Neural cell (in vitro differentiated cells): ENCODE measurements around the gene TMEM201. TPM values are rescaled to one million over a fixed set of nuclear protein-coding genes. Genes with fewer than 3 reads are reported as not detected.

Source experiments
- H2AFZ ChIP-seq: fragments of 200-600, 300-800 bp; sonication (generic), shearing (Covaris generic); 2 replicates; pipeline ENCODE4 v1.6.0; 2014; ENCODE audit warnings: low read depth, mild to moderate bottlenecking, antibody characterized with exemption, low read length, moderate library complexity
- H3F3A ChIP-seq: fragments of 200-600 bp; shearing (Covaris generic); 2 replicates; pipeline ENCODE4 v1.6.1; 2016; ENCODE audit warnings: mild to moderate bottlenecking, moderate library complexity, mixed read lengths, antibody characterized with exemption, low read length; ENCODE audit not compliant: insufficient read depth, poor library complexity, severe bottlenecking
- H3K27ac ChIP-seq: fragments of 200-600, 300-800 bp; sonication (generic), shearing (Covaris generic); 2 replicates; pipeline ENCODE4 v1.5.1; 2014; ENCODE audit warnings: mild to moderate bottlenecking, low read length, moderate library complexity
- H3K27me3 ChIP-seq: fragments of 300-800, 200-600 bp; sonication (generic), shearing (Covaris generic); 2 replicates; pipeline ENCODE4 v1.6.0; 2014; ENCODE audit warnings: mild to moderate bottlenecking, low read depth, low read length, moderate library complexity; ENCODE audit not compliant: insufficient read depth
- H3K36me3 ChIP-seq: fragments of 300-800, 200-600 bp; sonication (generic), shearing (Covaris generic); 2 replicates; pipeline ENCODE4 v1.5.1; 2014; ENCODE audit warnings: mild to moderate bottlenecking, antibody characterized with exemption, low read length, moderate library complexity; ENCODE audit not compliant: insufficient read depth
- H3K4me2 ChIP-seq: fragments of 300-800, 200-600 bp; sonication (generic), shearing (Covaris generic); 2 replicates; pipeline ENCODE4 v1.6.0; 2014; ENCODE audit warnings: mild to moderate bottlenecking, low read length
- H3K4me3 ChIP-seq: fragments of 300-800, 200-600 bp; sonication (generic), shearing (Covaris generic); 2 replicates; pipeline ENCODE4 v1.5.1; 2014; ENCODE audit warnings: mild to moderate bottlenecking, low read length, moderate library complexity
- H3K79me2 ChIP-seq: fragments of 200-600 bp; shearing (Covaris generic); replicated peaks from 2 replicates; pipeline ENCODE4 v1.6.0; 2014; ENCODE audit warnings: mild to moderate bottlenecking, low read length, moderate library complexity; ENCODE audit not compliant: insufficient read depth
- H3K9ac ChIP-seq: fragments of 300-800, 200-600 bp; sonication (generic), shearing (Covaris generic); 2 replicates; pipeline ENCODE4 v1.6.1; 2016; ENCODE audit warnings: mild to moderate bottlenecking, low read length, mixed read lengths
- H3K9me2 ChIP-seq: fragments of 200-600 bp; shearing (Covaris generic); 2 replicates; pipeline ENCODE4 v1.6.1; 2016; ENCODE audit warnings: mild to moderate bottlenecking, low read length, mixed read lengths; ENCODE audit not compliant: insufficient read depth
- H3K9me3 ChIP-seq: fragments of 200-600, 300-800 bp; sonication (generic), shearing (Covaris generic); 2 replicates; pipeline ENCODE4 v1.6.1; 2016; ENCODE audit warnings: mild to moderate bottlenecking, mixed run types, low read length, moderate library complexity, mixed read lengths
- H4K20me1 ChIP-seq: fragments of 200-600 bp; shearing (Covaris generic); 2 replicates; pipeline ENCODE4 v1.6.1; 2016; ENCODE audit warnings: mild to moderate bottlenecking, mixed run types; ENCODE audit not compliant: insufficient read depth
- EP300 ChIP-seq: fragments of 450-650 bp; conservative IDR thresholded peaks from 2 replicates; pipeline ENCODE4 v1.6.1; 2014; ENCODE audit warnings: antibody characterized with exemption, mild to moderate bottlenecking, moderate library complexity; ENCODE audit not compliant: poor library complexity, severe bottlenecking
- EZH2 ChIP-seq: fragments of 200-600, 300-800 bp; shearing (Covaris generic), sonication (generic); IDR thresholded peaks from 2 replicates; pipeline ENCODE4 v1.6.1; 2014; ENCODE audit warnings: antibody characterized with exemption, low read length, borderline replicate concordance, mild to moderate bottlenecking; ENCODE audit not compliant: insufficient read depth, poor library complexity, severe bottlenecking
- MXI1 ChIP-seq: fragments of 450-650 bp; conservative IDR thresholded peaks from 2 replicates; pipeline ENCODE4 v1.6.1; 2014; ENCODE audit warnings: antibody characterized with exemption, mild to moderate bottlenecking; ENCODE audit not compliant: poor library complexity, severe bottlenecking
- POLR2AphosphoS5 ChIP-seq: IDR thresholded peaks from 2 replicates; pipeline ENCODE4 v1.6.1; 2012
- RAD21 ChIP-seq: fragments of 450-650 bp; conservative IDR thresholded peaks from 2 replicates; pipeline ENCODE4 v1.6.1; 2014; ENCODE audit warnings: antibody characterized with exemption, mild to moderate bottlenecking, moderate library complexity
- SMC3 ChIP-seq: fragments of 450-650 bp; conservative IDR thresholded peaks from 2 replicates; pipeline ENCODE4 v1.6.1; 2014; ENCODE audit warnings: antibody characterized with exemption, mild to moderate bottlenecking, moderate library complexity; ENCODE audit not compliant: poor library complexity
- TAF1 ChIP-seq: IDR thresholded peaks from 2 replicates; pipeline ENCODE4 v1.6.1; 2012; ENCODE audit warnings: low read depth
- polyA plus RNA-seq: library from polyadenylated mRNA; depleted of rRNA; stranded (reverse); fragments of >200 nt; gene quantifications from 2 replicates; pipeline ENCODE4 v1.2.3, GENCODE V29; 2014
- TF ChIP-seq, protein P1 (sequence below): IDR thresholded peaks from 2 replicates; pipeline ENCODE4 v1.6.1; 2012; ENCODE audit warnings: borderline replicate concordance
- TF ChIP-seq, protein P2 (sequence below): fragments of 450-650 bp; IDR thresholded peaks from 2 replicates; pipeline ENCODE4 v1.5.1; 2014; ENCODE audit warnings: antibody characterized with exemption, mild to moderate bottlenecking, moderate library complexity; ENCODE audit not compliant: poor library complexity, severe bottlenecking

The TMEM201 gene
- polyA plus RNA-seq, 1 donor from 2014 or later = 7.3 TPM

- Histone ChIP-seq H4K20me1 (no peaks in the 10 kb centered on the region), H3F3A (no peaks in the 10 kb centered on the region), H3K4me3 (peak overlapping the region; percentile 83), H2AFZ (no peak overlapping the region), H3K9ac (no peak overlapping the region), H3K27me3 (no peaks in the 10 kb centered on the region), H3K36me3 (no peaks in the 10 kb centered on the region), H3K9me3 (no peaks in the 10 kb centered on the region), H3K9me2 (no peaks in the 10 kb centered on the region), H3K4me2 (peak overlapping the region; percentile 95), H3K27ac (no peak overlapping the region), H3K79me2 (peaks cover 59% of the 10 kb centered on the region)
- TF ChIP-seq RAD21 (no peak), TAF1 (no peak), SMC3 (no peak), MXI1 (no peak), POLR2AphosphoS5 (no peak), EZH2 (no peak)
- TF ChIP-seq, protein P1, sequence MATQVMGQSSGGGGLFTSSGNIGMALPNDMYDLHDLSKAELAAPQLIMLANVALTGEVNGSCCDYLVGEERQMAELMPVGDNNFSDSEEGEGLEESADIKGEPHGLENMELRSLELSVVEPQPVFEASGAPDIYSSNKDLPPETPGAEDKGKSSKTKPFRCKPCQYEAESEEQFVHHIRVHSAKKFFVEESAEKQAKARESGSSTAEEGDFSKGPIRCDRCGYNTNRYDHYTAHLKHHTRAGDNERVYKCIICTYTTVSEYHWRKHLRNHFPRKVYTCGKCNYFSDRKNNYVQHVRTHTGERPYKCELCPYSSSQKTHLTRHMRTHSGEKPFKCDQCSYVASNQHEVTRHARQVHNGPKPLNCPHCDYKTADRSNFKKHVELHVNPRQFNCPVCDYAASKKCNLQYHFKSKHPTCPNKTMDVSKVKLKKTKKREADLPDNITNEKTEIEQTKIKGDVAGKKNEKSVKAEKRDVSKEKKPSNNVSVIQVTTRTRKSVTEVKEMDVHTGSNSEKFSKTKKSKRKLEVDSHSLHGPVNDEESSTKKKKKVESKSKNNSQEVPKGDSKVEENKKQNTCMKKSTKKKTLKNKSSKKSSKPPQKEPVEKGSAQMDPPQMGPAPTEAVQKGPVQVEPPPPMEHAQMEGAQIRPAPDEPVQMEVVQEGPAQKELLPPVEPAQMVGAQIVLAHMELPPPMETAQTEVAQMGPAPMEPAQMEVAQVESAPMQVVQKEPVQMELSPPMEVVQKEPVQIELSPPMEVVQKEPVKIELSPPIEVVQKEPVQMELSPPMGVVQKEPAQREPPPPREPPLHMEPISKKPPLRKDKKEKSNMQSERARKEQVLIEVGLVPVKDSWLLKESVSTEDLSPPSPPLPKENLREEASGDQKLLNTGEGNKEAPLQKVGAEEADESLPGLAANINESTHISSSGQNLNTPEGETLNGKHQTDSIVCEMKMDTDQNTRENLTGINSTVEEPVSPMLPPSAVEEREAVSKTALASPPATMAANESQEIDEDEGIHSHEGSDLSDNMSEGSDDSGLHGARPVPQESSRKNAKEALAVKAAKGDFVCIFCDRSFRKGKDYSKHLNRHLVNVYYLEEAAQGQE = no peak
These were observed 2.4 kb downstream of the TMEM201 start for GRCh38 chr1:9590945-9591668.

GRCh38 chr1:9591669-9592509 lies 3.2 kb downstream of the TMEM201 start:
- no peaks in the 10 kb centered on the region for H3F3A ChIP-seq
- no peaks in the 10 kb centered on the region for H4K20me1 ChIP-seq
- TF ChIP-seq RAD21 = no peak
- no peak for TF ChIP-seq POLR2AphosphoS5
- TF ChIP-seq EP300 = no peak
- TF ChIP-seq, protein P2, sequence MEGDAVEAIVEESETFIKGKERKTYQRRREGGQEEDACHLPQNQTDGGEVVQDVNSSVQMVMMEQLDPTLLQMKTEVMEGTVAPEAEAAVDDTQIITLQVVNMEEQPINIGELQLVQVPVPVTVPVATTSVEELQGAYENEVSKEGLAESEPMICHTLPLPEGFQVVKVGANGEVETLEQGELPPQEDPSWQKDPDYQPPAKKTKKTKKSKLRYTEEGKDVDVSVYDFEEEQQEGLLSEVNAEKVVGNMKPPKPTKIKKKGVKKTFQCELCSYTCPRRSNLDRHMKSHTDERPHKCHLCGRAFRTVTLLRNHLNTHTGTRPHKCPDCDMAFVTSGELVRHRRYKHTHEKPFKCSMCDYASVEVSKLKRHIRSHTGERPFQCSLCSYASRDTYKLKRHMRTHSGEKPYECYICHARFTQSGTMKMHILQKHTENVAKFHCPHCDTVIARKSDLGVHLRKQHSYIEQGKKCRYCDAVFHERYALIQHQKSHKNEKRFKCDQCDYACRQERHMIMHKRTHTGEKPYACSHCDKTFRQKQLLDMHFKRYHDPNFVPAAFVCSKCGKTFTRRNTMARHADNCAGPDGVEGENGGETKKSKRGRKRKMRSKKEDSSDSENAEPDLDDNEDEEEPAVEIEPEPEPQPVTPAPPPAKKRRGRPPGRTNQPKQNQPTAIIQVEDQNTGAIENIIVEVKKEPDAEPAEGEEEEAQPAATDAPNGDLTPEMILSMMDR = no peak
- no peak for TF ChIP-seq MXI1
- TF ChIP-seq TAF1 = no peak
- TF ChIP-seq, protein P1 = no peak
- no peak for TF ChIP-seq EZH2
- TF ChIP-seq SMC3 = no peak
- no peak overlapping the region for H3K4me2 ChIP-seq
- H2AFZ ChIP-seq = no peak overlapping the region
- no peaks in the 10 kb centered on the region for H3K36me3 ChIP-seq
- H3K9me3 ChIP-seq = no peaks in the 10 kb centered on the region
- H3K4me3 ChIP-seq = peak overlapping the region; percentile 83
- no peaks in the 10 kb centered on the region for H3K9me2 ChIP-seq
- H3K27ac ChIP-seq = no peak overlapping the region
- peaks cover 59% of the 10 kb centered on the region for H3K79me2 ChIP-seq
- no peak overlapping the region for H3K9ac ChIP-seq
- H3K27me3 ChIP-seq = no peaks in the 10 kb centered on the region
